Measurements from ENCODE around the gene INSRR. TPM values are rescaled to one million over a fixed set of nuclear protein-coding genes. Genes with fewer than 3 reads are reported as not detected.

Gene INSRR
- total RNA-seq, 1 donor from 2014 or later: 0.45 TPM

DNA sequence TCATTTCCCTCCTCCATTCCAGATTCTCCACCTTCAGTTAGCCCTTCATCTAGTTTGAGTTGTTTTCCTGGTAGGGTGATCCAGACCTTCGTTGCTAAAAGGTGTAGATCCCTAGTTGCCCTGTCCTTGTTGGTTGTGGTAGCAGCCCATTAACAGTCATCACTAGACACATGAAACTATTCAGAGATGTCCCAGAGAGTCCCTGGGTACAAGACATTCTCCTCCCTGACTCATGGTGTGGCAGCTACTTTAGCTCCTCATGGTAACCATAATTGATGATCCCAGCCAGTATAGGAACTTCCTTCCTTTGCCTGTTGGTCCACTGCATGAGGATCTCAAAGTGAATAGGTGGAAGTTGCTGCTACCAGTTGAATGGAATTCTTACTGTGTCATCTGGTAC lies 36.2 kb downstream of the INSRR start:
- no peak overlapping the region for H3K4me3 Mint-ChIP-seq
- no peaks in the 10 kb centered on the region for H3K36me3 Mint-ChIP-seq
- peaks cover 8% of the 10 kb centered on the region for H3K9me3 Mint-ChIP-seq
- TF ChIP-seq, protein P1, sequence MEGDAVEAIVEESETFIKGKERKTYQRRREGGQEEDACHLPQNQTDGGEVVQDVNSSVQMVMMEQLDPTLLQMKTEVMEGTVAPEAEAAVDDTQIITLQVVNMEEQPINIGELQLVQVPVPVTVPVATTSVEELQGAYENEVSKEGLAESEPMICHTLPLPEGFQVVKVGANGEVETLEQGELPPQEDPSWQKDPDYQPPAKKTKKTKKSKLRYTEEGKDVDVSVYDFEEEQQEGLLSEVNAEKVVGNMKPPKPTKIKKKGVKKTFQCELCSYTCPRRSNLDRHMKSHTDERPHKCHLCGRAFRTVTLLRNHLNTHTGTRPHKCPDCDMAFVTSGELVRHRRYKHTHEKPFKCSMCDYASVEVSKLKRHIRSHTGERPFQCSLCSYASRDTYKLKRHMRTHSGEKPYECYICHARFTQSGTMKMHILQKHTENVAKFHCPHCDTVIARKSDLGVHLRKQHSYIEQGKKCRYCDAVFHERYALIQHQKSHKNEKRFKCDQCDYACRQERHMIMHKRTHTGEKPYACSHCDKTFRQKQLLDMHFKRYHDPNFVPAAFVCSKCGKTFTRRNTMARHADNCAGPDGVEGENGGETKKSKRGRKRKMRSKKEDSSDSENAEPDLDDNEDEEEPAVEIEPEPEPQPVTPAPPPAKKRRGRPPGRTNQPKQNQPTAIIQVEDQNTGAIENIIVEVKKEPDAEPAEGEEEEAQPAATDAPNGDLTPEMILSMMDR (IDR thresholded peaks at IDR 0.05; ENCODE audit: unreplicated experiment): no peak
- no peak overlapping the region for H3K27ac Mint-ChIP-seq
- H3K27me3 Mint-ChIP-seq (ENCODE audit: low read depth): peaks cover 49% of the 10 kb centered on the region
- DNase-seq (ENCODE audit: low spot score in 2 of 2, unreplicated experiment in 2 of 2): no peak
- H3K4me1 Mint-ChIP-seq: peaks cover 4% of the 10 kb centered on the region

DNA sequence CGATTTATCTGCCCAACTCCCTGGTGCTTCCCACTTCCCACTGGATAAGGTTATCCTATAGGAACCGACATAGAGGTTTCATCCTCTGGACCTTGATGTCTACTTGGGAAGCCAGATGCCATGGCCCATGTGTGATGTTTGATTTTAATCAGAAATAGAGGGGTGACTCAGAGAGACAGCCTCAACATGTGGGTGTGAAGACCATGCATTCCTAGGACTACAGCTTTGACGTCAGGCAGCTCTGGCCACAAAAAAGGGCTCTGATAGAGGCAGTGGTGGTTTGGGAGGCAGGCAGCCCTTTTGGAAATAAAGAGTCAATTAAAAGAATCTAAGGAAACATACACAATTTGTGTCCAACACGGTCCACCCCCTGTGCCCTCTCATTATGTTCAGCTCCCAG lies 37.1 kb downstream of the INSRR start:
- H3K9me3 Mint-ChIP-seq: peaks cover 8% of the 10 kb centered on the region
- TF ChIP-seq, protein P1 (IDR thresholded peaks at IDR 0.05; ENCODE audit: unreplicated experiment): no peak
- H3K36me3 Mint-ChIP-seq: no peaks in the 10 kb centered on the region
- H3K4me1 Mint-ChIP-seq: peaks cover 4% of the 10 kb centered on the region
- no peak for DNase-seq (ENCODE audit: low spot score in 2 of 2, unreplicated experiment in 2 of 2)
- no peak overlapping the region for H3K4me3 Mint-ChIP-seq
- H3K27ac Mint-ChIP-seq: no peak overlapping the region
- peaks cover 52% of the 10 kb centered on the region for H3K27me3 Mint-ChIP-seq (ENCODE audit: low read depth)

DNA sequence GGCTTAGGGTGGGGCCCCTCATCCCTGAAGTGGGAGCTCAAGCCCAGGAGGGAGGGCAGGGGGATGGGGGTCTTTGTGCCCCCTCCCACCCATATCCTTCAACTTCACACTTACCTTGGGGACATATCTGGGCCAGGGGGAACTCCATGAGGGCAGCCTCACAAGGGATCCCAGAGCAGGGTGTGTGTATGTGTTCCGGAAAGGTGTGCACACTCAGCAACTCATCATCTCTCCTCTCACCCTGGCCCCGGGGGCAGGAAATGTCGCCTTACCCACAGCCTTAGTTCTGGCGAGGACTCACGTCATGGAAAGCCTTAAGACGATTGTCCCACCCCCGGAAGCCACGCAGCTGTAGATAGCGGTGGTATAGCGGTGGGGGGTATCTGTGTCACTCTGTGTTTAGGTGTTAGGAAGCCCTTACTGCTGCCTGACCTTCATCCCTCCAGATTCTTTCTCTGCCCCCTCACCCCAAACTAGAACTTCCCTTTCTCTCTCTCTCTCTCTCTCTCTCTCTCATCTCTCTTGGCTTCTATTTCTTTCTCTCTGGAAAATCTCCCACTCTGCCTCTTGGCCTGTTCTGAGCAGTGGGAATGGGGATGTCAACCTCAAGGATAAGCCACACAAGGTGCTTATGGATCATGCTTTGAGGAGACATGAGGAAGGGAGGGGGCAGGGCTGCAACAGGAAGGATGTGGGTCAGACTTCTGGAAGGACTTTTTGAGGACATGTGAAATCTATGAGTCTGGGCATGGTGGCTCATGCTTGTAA lies 42.2 kb downstream of the INSRR start, which contains the start of gene SH2D2A:
TSS of gene SH2D2A (minus strand) at position 288 of the 768 bp plus-strand sequence. CDS start at position 148, 140 bp downstream.
- Mint-ChIP-seq H3K9me3 (peaks cover 8% of the 10 kb centered on the region), H3K36me3 (no peaks in the 10 kb centered on the region), H3K27me3 (ENCODE audit: low read depth) (peaks cover 48% of the 10 kb centered on the region), H3K4me1 (peaks cover 26% of the 10 kb centered on the region), H3K27ac (peak within 1 kb of the TSS; percentile 29), H3K4me3 (no peak within 1 kb of the TSS)
- TF ChIP-seq, protein P1 (IDR thresholded peaks at IDR 0.05; ENCODE audit: unreplicated experiment): no peak
- no peak for DNase-seq (ENCODE audit: low spot score in 2 of 2, unreplicated experiment in 2 of 2)

DNA sequence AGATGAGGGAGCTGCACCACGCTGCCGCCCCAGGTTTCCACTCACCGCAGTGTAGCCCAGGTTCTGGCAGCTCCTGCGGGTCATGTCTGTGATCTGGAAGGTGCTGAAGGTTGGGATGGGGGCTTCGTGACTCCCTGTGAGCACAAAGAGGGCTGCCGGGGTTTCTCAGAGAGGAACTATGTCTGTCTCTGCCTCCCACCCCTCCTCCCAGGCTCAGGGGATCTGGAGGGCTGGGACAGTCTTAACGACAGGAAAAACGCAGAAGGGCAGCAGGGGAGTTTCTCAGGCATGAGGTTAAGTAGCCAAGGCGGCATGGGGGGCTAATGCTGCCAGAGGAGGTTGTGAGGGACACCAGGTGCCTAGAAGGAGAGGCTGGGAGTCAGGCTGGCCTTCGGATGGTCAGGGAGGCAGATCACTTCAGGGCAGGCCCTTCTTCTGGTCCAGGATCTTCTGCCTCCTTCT lies 42.9 kb downstream of the INSRR start:
- Mint-ChIP-seq H3K36me3 (no peaks in the 10 kb centered on the region), H3K4me3 (no peak overlapping the region), H3K4me1 (peaks cover 33% of the 10 kb centered on the region), H3K27ac (peak overlapping the region; percentile 29), H3K27me3 (ENCODE audit: low read depth) (peaks cover 48% of the 10 kb centered on the region), H3K9me3 (peaks cover 6% of the 10 kb centered on the region)
- TF ChIP-seq, protein P1 (IDR thresholded peaks at IDR 0.05; ENCODE audit: unreplicated experiment): no peak
- no peak for DNase-seq (ENCODE audit: low spot score in 2 of 2, unreplicated experiment in 2 of 2)

DNA sequence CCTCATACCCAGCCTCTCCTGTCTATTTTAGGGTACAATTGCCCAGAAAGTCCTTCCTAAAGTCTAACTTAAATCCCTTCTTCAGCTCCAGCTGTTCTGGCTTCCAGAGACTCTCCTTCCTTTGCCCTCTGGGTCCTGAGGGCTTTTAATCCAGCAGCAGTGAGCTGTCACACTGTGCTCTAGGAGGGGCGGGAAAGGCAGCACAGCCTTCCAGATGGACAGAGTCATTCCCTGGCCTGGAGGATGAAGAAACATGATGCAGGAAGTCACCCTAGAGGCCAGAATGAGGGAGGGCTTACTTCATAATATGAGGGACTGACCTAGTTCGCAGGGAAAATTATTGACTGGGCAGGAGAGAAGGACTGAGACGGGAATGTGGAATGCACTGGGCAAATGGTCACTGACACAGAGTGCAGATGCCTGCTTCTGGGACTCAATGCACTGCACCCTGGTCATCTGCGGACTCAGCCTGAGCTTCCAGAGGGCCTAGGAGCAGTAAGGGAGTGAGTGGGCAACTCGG lies 43.5 kb downstream of the INSRR start:
- H3K4me3 Mint-ChIP-seq: peak overlapping the region; percentile 27
- no peaks in the 10 kb centered on the region for H3K36me3 Mint-ChIP-seq
- TF ChIP-seq, protein P1 (IDR thresholded peaks at IDR 0.05; ENCODE audit: unreplicated experiment): no peak
- H3K27me3 Mint-ChIP-seq (ENCODE audit: low read depth): peaks cover 43% of the 10 kb centered on the region
- no peak for DNase-seq (ENCODE audit: low spot score in 2 of 2, unreplicated experiment in 2 of 2)
- peaks cover 34% of the 10 kb centered on the region for H3K4me1 Mint-ChIP-seq
- H3K27ac Mint-ChIP-seq: no peak overlapping the region
- no peaks in the 10 kb centered on the region for H3K9me3 Mint-ChIP-seq

Data from mesothelial cell of epicardium (in vitro differentiated cells).